ENCODE data around the gene PCDHB16.

PCDHB16 gene

DNA sequence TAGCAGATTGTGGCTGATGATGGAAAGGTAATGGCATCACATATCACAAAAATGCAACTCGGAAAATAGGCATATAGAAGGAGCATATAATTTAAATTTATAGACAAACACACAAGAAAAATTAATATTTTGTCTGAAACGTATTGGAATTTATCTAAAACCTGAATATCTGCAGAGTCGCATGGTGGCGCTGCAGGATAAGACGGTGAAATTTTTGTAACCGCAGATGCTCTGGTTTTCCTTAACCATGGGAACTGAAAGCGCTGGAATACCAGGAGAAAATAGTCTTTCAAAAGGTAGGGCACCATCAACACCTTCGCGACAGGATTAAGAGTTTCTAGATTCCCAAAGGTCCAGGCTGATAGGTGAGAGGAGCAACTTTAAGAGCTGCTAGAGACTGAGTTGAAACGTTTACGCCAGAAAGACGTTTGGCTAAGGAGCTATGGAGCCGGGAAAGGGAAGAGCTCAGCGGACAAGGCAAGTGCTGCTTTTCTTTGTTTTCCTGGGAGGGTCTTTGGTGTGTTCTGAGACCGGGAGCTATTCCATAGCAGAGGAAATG, 52.0 kb downstream of the PCDHB16 start:
- DNase-seq, result peak; percentile 34
